Measurements from ENCODE around the gene ABHD1. TPM values are rescaled to one million over a fixed set of nuclear protein-coding genes. Genes with fewer than 3 reads are reported as not detected.
"Not testable (repeated sequence)": the region's sequence is repeated elsewhere in the genome, so short reads cannot be mapped to it uniquely, and the experiment has no call there.

ABHD1 gene
- total RNA-seq, 2 donors from 2014 or later, result 0.29 to 1.0 TPM

DNA sequence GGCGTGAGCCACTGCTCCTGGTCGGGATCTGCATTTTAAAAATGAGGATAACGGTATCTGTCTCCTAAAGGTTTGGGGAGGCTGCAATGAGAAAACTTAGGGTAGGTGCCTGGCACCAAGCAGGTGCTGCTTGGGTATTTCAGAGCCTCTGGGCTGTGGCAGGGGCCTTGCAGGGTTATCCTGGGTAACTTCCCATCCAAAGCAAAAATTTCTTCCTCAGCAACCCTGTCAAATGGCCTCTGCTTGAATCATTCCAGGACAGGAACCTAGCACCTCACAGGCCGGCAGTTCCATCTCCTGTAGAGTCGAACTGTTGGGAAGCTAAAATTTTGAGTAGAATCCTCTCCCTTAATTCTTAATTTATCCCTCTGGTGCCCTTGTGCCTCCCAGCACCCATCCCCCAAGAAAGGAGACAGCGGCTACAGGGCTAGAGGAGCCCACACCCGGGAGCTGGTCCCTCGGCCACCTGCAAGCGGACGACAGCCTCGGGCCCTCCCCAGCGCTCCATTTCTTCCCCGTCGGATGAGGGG lies 5.6 kb upstream of the ABHD1 start:
- Mint-ChIP-seq H3K4me3 (peak overlapping the region; percentile 36), H3K27ac (no peak overlapping the region), H3K27me3 (ENCODE audit: insufficient read depth) (peaks cover 70% of the 10 kb centered on the region), H3K4me1 (peaks cover 10% of the 10 kb centered on the region), H3K9me3 (peaks cover 3% of the 10 kb centered on the region), H3K36me3 (ENCODE audit: low read depth) (no peaks in the 10 kb centered on the region)
- TF ChIP-seq, protein P1, sequence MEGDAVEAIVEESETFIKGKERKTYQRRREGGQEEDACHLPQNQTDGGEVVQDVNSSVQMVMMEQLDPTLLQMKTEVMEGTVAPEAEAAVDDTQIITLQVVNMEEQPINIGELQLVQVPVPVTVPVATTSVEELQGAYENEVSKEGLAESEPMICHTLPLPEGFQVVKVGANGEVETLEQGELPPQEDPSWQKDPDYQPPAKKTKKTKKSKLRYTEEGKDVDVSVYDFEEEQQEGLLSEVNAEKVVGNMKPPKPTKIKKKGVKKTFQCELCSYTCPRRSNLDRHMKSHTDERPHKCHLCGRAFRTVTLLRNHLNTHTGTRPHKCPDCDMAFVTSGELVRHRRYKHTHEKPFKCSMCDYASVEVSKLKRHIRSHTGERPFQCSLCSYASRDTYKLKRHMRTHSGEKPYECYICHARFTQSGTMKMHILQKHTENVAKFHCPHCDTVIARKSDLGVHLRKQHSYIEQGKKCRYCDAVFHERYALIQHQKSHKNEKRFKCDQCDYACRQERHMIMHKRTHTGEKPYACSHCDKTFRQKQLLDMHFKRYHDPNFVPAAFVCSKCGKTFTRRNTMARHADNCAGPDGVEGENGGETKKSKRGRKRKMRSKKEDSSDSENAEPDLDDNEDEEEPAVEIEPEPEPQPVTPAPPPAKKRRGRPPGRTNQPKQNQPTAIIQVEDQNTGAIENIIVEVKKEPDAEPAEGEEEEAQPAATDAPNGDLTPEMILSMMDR (conservative IDR thresholded peaks at IDR 0.05), result no peak
- Histone ChIP-seq H3K4me1 (ENCODE audit: control insufficient read depth, insufficient read depth, low read length) (no peaks in the 10 kb centered on the region), H3K9ac (ENCODE audit: extremely low read depth, low read length, poor library complexity, severe bottlenecking) (no peak overlapping the region), H3K27me3 (ENCODE audit: control insufficient read depth, insufficient read depth, low read length, poor library complexity, severe bottlenecking) (peaks cover 62% of the 10 kb centered on the region), H3K36me3 (ENCODE audit: control insufficient read depth, insufficient read depth, low read length) (no peaks in the 10 kb centered on the region), H3K27ac (ENCODE audit: low read depth, low read length) (no peak overlapping the region), H3K9me3 (ENCODE audit: control insufficient read depth, low read length) (no peaks in the 10 kb centered on the region), H3K4me3 (ENCODE audit: low read length) (peak overlapping the region; percentile 53)
- WGBS, 2 experiments (ENCODE audit: insufficient coverage in 1 of 2, insufficient read length in 1 of 2), result 23 to 34% methylated on average over 8 to 14 of the region's 14 CpGs
- DNase-seq, result no peak

DNA sequence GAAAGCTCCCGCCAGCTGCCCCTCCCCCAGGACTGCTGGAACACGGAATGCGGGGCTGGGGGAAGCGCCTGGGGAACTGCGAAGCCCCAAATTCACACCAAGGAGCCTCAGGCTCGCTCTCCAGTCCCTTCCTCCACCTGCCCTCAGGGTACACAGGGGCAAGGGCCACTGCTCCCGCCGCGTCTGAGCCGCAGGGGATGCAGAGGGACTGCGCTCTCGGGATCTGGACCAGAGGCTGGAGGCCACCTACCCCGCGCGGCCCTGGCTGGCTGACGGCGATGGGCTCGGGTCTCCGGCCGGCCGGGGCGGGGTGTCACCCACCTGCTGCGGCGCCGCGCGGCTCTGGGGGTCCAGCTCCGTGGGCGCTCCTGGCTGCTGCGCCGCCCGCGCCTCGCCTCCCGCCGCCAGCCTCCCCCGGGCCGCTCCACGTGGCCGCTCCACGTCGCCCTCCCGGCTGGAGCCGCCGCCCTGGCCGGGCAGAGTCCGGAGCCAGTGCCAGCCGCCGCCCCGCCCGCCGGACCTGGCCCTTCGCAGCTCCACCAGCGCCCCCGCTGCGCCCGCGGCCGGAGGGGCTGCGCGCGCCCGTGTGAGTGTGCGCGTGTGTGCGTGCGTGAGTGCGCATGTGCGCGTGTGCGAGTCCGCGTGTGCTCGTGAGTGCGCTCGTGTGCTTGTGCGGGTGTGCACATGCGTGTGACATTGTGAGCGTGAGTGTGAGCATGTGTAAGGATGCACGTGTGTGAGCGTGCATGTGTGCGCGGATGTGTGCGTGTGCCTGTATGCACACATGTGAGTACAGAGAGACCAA lies 4.9 kb upstream of the ABHD1 start, which contains the start of gene CGREF1:
Gene CGREF1, minus strand, starts transcription at position 604 of the 805 bp plus-strand sequence. CDS start 14,762 bp downstream, outside the sequence.
- Histone ChIP-seq H3K4me1 (ENCODE audit: control insufficient read depth, insufficient read depth, low read length) (no peaks in the 10 kb centered on the region), H3K27ac (ENCODE audit: low read depth, low read length) (no peak within 1 kb of the TSS), H3K9me3 (ENCODE audit: control insufficient read depth, low read length) (no peaks in the 10 kb centered on the region), H3K27me3 (ENCODE audit: control insufficient read depth, insufficient read depth, low read length, poor library complexity, severe bottlenecking) (peaks cover 69% of the 10 kb centered on the region), H3K36me3 (ENCODE audit: control insufficient read depth, insufficient read depth, low read length) (no peaks in the 10 kb centered on the region), H3K9ac (ENCODE audit: extremely low read depth, low read length, poor library complexity, severe bottlenecking) (no peak within 1 kb of the TSS), H3K4me3 (ENCODE audit: low read length) (peak within 1 kb of the TSS; percentile 58)
- peaks cover 3% of the 10 kb centered on the region for H3K9me3 Mint-ChIP-seq
- H3K4me3 Mint-ChIP-seq, result peak within 1 kb of the TSS; percentile 53
- no peaks in the 10 kb centered on the region for H3K36me3 Mint-ChIP-seq (ENCODE audit: low read depth)
- H3K4me1 Mint-ChIP-seq, result peaks cover 13% of the 10 kb centered on the region
- peak; percentile 76 for DNase-seq
- TF ChIP-seq, protein P1 (conservative IDR thresholded peaks at IDR 0.05), result no peak
- 10 to 46% methylated on average over 17 to 84 of the region's 84 CpGs for WGBS, 2 experiments (ENCODE audit: insufficient coverage in 1 of 2, insufficient read length in 1 of 2)
- H3K27me3 Mint-ChIP-seq (ENCODE audit: insufficient read depth), result peaks cover 74% of the 10 kb centered on the region
- H3K27ac Mint-ChIP-seq, result no peak within 1 kb of the TSS

DNA sequence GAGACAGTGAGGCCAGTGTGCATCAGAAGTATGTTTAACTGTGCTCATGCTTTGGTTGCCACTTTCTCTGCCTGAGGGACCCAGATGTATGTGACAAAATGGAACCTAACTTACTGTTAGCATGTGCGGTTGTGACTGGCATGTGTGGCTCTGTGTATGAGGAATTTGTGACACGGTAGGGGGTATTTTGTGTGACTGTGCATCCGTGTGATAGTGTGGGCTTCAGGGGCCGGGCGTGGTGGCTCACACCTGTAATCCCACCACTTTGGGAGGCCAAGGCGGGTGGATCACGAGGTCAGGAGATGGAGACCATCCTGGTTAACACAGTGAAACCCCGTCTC lies 4.3 kb upstream of the ABHD1 start:
- WGBS, 2 experiments (ENCODE audit: insufficient coverage in 1 of 2, insufficient read length in 1 of 2), result 87 to 90% methylated on average over 5 to 8 of the region's 8 CpGs
- Histone ChIP-seq H3K27me3 (ENCODE audit: control insufficient read depth, insufficient read depth, low read length, poor library complexity, severe bottlenecking) (peaks cover 75% of the 10 kb centered on the region), H3K4me3 (ENCODE audit: low read length) (peak overlapping the region; percentile 58)
- Mint-ChIP-seq H3K4me3 (peak overlapping the region; percentile 53), H3K27me3 (ENCODE audit: insufficient read depth) (peaks cover 78% of the 10 kb centered on the region), H3K4me1 (peaks cover 13% of the 10 kb centered on the region)
- H3K27ac Mint-ChIP-seq; H3K9me3 ChIP-seq (ENCODE audit: control insufficient read depth, low read length); H3K9ac ChIP-seq (ENCODE audit: extremely low read depth, low read length, poor library complexity, severe bottlenecking); H3K36me3 Mint-ChIP-seq (ENCODE audit: low read depth); H3K9me3 Mint-ChIP-seq; H3K4me1 ChIP-seq (ENCODE audit: control insufficient read depth, insufficient read depth, low read length); H3K36me3 ChIP-seq (ENCODE audit: control insufficient read depth, insufficient read depth, low read length); DNase-seq; H3K27ac ChIP-seq (ENCODE audit: low read depth, low read length): not testable (repeated sequence)

Measured in endodermal cell (in vitro differentiated cells).